H9 (cell line): Measurements from ENCODE around the gene ACER3. TPM values are rescaled to one million over a fixed set of nuclear protein-coding genes. Genes with fewer than 3 reads are reported as not detected.

Experiments used
- DNase-seq: peaks from one replicate; pipeline ENCODE4 v3.0.0-alpha.2; 2017
- H2AFZ ChIP-seq: one replicate; pipeline ENCODE4 v1.6.1; 2013; ENCODE audit warnings: mild to moderate bottlenecking, low read length, control low read depth, moderate library complexity
- H2AK5ac ChIP-seq: 2 replicates; pipeline ENCODE4 v1.6.1; 2013; ENCODE audit warnings: low read length, control low read depth, mixed read lengths; ENCODE audit not compliant: insufficient read length
- H2BK120ac ChIP-seq: one replicate; pipeline ENCODE4 v1.6.1; 2013; ENCODE audit warnings: low read depth, mild to moderate bottlenecking, low read length, control low read depth, inconsistent platforms; ENCODE audit not compliant: poor library complexity, severe bottlenecking
- H2BK12ac ChIP-seq: 2 replicates; pipeline ENCODE4 v1.6.1; 2013; ENCODE audit warnings: low read length, control low read depth, mixed read lengths, low read depth; ENCODE audit not compliant: insufficient read length
- H2BK15ac ChIP-seq: 2 replicates; pipeline ENCODE4 v1.6.1; 2013; ENCODE audit warnings: low read depth, low read length, control low read depth
- H2BK20ac ChIP-seq: one replicate; pipeline ENCODE4 v1.6.1; 2013; ENCODE audit warnings: low read depth, mild to moderate bottlenecking, low read length, control low read depth, inconsistent platforms; ENCODE audit not compliant: poor library complexity, severe bottlenecking
- H2BK5ac ChIP-seq: 2 replicates; pipeline ENCODE4 v1.6.1; 2013; ENCODE audit warnings: low read length, control low read depth, mixed read lengths; ENCODE audit not compliant: insufficient read length
- H3K14ac ChIP-seq: 2 replicates; pipeline ENCODE4 v1.6.1; 2013; ENCODE audit warnings: low read length, control low read depth; ENCODE audit not compliant: insufficient read depth
- H3K18ac ChIP-seq: 2 replicates; pipeline ENCODE4 v1.6.1; 2013; ENCODE audit warnings: low read depth, mild to moderate bottlenecking, mixed read lengths, low read length, control low read depth; ENCODE audit not compliant: insufficient read length
- H3K23ac ChIP-seq: 2 replicates; pipeline ENCODE4 v1.6.1; 2013; ENCODE audit warnings: low read length, control low read depth, mixed read lengths, low read depth; ENCODE audit not compliant: insufficient read length
- H3K23me2 ChIP-seq: 2 replicates; pipeline ENCODE4 v1.6.1; 2013; ENCODE audit warnings: low read depth, mild to moderate bottlenecking, mixed read lengths, low read length, control low read depth; ENCODE audit not compliant: insufficient read length, poor library complexity, severe bottlenecking
- H3K27ac ChIP-seq: 2 replicates; pipeline ENCODE4 v1.5.1; 2013; ENCODE audit warnings: low read length, control low read depth, mixed read lengths, low read depth; ENCODE audit not compliant: insufficient read length
- H3K27me3 ChIP-seq: 2 replicates; pipeline ENCODE4 v1.6.1; 2013; ENCODE audit warnings: low read length, control low read depth, inconsistent platforms; ENCODE audit not compliant: insufficient read depth
- H3K4ac ChIP-seq: 2 replicates; pipeline ENCODE4 v1.6.1; 2013; ENCODE audit warnings: low read depth, mild to moderate bottlenecking, control low read depth, inconsistent platforms, low read length, moderate library complexity
- H3K4me1 ChIP-seq: 2 replicates; pipeline ENCODE4 v1.6.1; 2013; ENCODE audit warnings: low read length, control low read depth, inconsistent platforms; ENCODE audit not compliant: insufficient read depth
- H3K4me2 ChIP-seq: 2 replicates; pipeline ENCODE4 v1.6.1; 2013; ENCODE audit warnings: low read length, control low read depth, mixed read lengths; ENCODE audit not compliant: insufficient read length, insufficient read depth
- H3K56ac ChIP-seq: 2 replicates; pipeline ENCODE4 v1.6.1; 2013; ENCODE audit warnings: low read depth, mild to moderate bottlenecking, mixed read lengths, low read length, control low read depth; ENCODE audit not compliant: insufficient read length
- H3K79me1 ChIP-seq: 2 replicates; pipeline ENCODE4 v1.6.1; 2013; ENCODE audit warnings: low read depth, mild to moderate bottlenecking, moderate library complexity, low read length, control low read depth, inconsistent platforms; ENCODE audit not compliant: insufficient read depth, poor library complexity, severe bottlenecking
- H3K79me2 ChIP-seq: 2 replicates; pipeline ENCODE4 v1.6.1; 2013; ENCODE audit warnings: low read length, control low read depth, inconsistent platforms; ENCODE audit not compliant: insufficient read depth
- H3K9ac ChIP-seq: 2 replicates; pipeline ENCODE4 v1.6.1; 2013; ENCODE audit warnings: low read length, control low read depth, mixed read lengths; ENCODE audit not compliant: insufficient read length; ENCODE audit errors: extremely low read depth
- H3K9me3 ChIP-seq: one replicate; pipeline ENCODE4 v1.6.1; 2013; ENCODE audit warnings: low read depth, low read length, inconsistent platforms; ENCODE audit not compliant: control insufficient read depth
- H3T11ph ChIP-seq: one replicate; pipeline ENCODE4 v1.6.1; 2013; ENCODE audit warnings: mild to moderate bottlenecking, low read length, control low read depth, inconsistent platforms
- H4K20me1 ChIP-seq: one replicate; pipeline ENCODE4 v1.6.1; 2013; ENCODE audit not compliant: control insufficient read depth, insufficient read length, insufficient read depth
- H4K5ac ChIP-seq: 2 replicates; pipeline ENCODE4 v1.6.1; 2013; ENCODE audit warnings: low read depth, mild to moderate bottlenecking, mixed read lengths, low read length, control low read depth; ENCODE audit not compliant: insufficient read length
- H4K8ac ChIP-seq: replicated peaks from 2 replicates; pipeline ENCODE4 v1.6.1; 2013; ENCODE audit warnings: low read length, control low read depth, mixed read lengths, low read depth; ENCODE audit not compliant: insufficient read length
- H4K91ac ChIP-seq: 2 replicates; pipeline ENCODE4 v1.6.1; 2013; ENCODE audit warnings: low read depth, mild to moderate bottlenecking, moderate library complexity, mixed read lengths, low read length, control low read depth; ENCODE audit not compliant: insufficient read length
- H3K27ac Mint-ChIP-seq, 3 experiments: 2 replicates in 2 of 3; 3 replicates in 1 of 3; pipeline ENCODE4 v1.8.0; 2020 to 2021; ENCODE audit warnings: mixed read lengths in 3 of 3, mild to moderate bottlenecking in 1 of 3, moderate library complexity in 1 of 3
- H3K27me3 Mint-ChIP-seq: 2 replicates; pipeline ENCODE4 v1.8.0; 2021; ENCODE audit warnings: low read depth, mild to moderate bottlenecking, moderate library complexity, mixed read lengths
- H3K36me3 Mint-ChIP-seq, 3 experiments: 2 replicates in 2 of 3; 3 replicates in 1 of 3; pipeline ENCODE4 v1.8.0; 2020 to 2021; ENCODE audit warnings: low read depth in 3 of 3, mixed read lengths in 3 of 3; ENCODE audit not compliant: insufficient read depth in 1 of 3
- H3K4me1 Mint-ChIP-seq, 2 experiments: 2 replicates each; pipeline ENCODE4 v1.8.0; 2020; ENCODE audit warnings: mixed read lengths in 2 of 2
- H3K4me3 Mint-ChIP-seq, 2 experiments: 2 replicates in 1 of 2; 3 replicates in 1 of 2; pipeline ENCODE4 v1.8.0; 2020 to 2021; ENCODE audit warnings: mild to moderate bottlenecking in 2 of 2, mixed read lengths in 2 of 2, moderate library complexity in 1 of 2
- H3K9me3 Mint-ChIP-seq, 2 experiments: 2 replicates in 1 of 2; 3 replicates in 1 of 2; pipeline ENCODE4 v1.8.0; 2020; ENCODE audit warnings: mild to moderate bottlenecking in 2 of 2, mixed read lengths in 2 of 2, moderate library complexity in 1 of 2
- WGBS: extraction: QIAGEN DNeasy Blood & Tissue Kit; methylation state at CpG from one replicate; pipeline ENCODE4 v1.1.7; 2013; ENCODE audit warnings: missing lambda C conversion rate, low lambda C conversion rate, mixed read lengths; ENCODE audit not compliant: insufficient read length; ENCODE audit errors: extremely low coverage; 5-methylcytosine and 5-hydroxymethylcytosine counted together
- total RNA-seq: library from RNA; stranded (reverse); gene quantifications from 2 replicates; pipeline ENCODE4 v1.2.1, GENCODE V29; 2021
- TF ChIP-seq, protein P1 (sequence below): fragments of 200-600 bp; sonication (generic); conservative IDR thresholded peaks from 3 replicates; pipeline ENCODE4 v1.8.0; 2021; ENCODE audit warnings: antibody characterized with exemption, mild to moderate bottlenecking

Gene ACER3
- total RNA-seq, 1 experiment from 2014 or later: 14.7 TPM

- H3K18ac ChIP-seq: no peak overlapping the region
- peaks cover 0 to 5% (median 4%) of the 10 kb centered on the region in 3 experiments; a peak in 4 of 7 replicates for H3K36me3 Mint-ChIP-seq
- DNase-seq: no peak
- no peak overlapping the region for H3K4me3 Mint-ChIP-seq
- H3K79me1 ChIP-seq: no peaks in the 10 kb centered on the region
- H3K9me3 ChIP-seq: no peaks in the 10 kb centered on the region
- H3K4me2 ChIP-seq: no peak overlapping the region
- no peaks in the 10 kb centered on the region for H4K20me1 ChIP-seq
- H3K23me2 ChIP-seq: no peaks in the 10 kb centered on the region
- H4K5ac ChIP-seq: no peak overlapping the region
- H2BK20ac ChIP-seq: no peak overlapping the region
- no peak overlapping the region for H2BK15ac ChIP-seq
- no peak overlapping the region for H3T11ph ChIP-seq
- H2BK5ac ChIP-seq: no peak overlapping the region
- no peak overlapping the region for H3K27ac Mint-ChIP-seq
- H3K14ac ChIP-seq: no peak overlapping the region
- no peak overlapping the region for H4K91ac ChIP-seq
- TF ChIP-seq, protein P1, sequence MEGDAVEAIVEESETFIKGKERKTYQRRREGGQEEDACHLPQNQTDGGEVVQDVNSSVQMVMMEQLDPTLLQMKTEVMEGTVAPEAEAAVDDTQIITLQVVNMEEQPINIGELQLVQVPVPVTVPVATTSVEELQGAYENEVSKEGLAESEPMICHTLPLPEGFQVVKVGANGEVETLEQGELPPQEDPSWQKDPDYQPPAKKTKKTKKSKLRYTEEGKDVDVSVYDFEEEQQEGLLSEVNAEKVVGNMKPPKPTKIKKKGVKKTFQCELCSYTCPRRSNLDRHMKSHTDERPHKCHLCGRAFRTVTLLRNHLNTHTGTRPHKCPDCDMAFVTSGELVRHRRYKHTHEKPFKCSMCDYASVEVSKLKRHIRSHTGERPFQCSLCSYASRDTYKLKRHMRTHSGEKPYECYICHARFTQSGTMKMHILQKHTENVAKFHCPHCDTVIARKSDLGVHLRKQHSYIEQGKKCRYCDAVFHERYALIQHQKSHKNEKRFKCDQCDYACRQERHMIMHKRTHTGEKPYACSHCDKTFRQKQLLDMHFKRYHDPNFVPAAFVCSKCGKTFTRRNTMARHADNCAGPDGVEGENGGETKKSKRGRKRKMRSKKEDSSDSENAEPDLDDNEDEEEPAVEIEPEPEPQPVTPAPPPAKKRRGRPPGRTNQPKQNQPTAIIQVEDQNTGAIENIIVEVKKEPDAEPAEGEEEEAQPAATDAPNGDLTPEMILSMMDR: no peak
- H3K56ac ChIP-seq: no peak overlapping the region
- H3K23ac ChIP-seq: no peak overlapping the region
- H2AFZ ChIP-seq: no peak overlapping the region
- H2BK12ac ChIP-seq: no peak overlapping the region
- no peak overlapping the region for H3K27ac ChIP-seq
- no CpG with 5 or more reads among the region's 1 CpG for WGBS
- no peaks in the 10 kb centered on the region for H3K27me3 Mint-ChIP-seq
- no peaks in the 10 kb centered on the region for H3K27me3 ChIP-seq
- H2BK120ac ChIP-seq: no peak overlapping the region
- H3K4ac ChIP-seq: no peak overlapping the region
- peaks cover 4 to 5% of the 10 kb centered on the region in 2 experiments for H3K4me1 Mint-ChIP-seq
- peaks cover 0 to 4% of the 10 kb centered on the region in 2 experiments; a peak in 1 of 5 replicates for H3K9me3 Mint-ChIP-seq
- H3K79me2 ChIP-seq: no peaks in the 10 kb centered on the region
- H3K4me1 ChIP-seq: no peaks in the 10 kb centered on the region; the same call in 1 of the 2 replicates
- no peak overlapping the region for H2AK5ac ChIP-seq
- no peak overlapping the region for H3K9ac ChIP-seq
- no peak overlapping the region for H4K8ac ChIP-seq
Measured at GRCh38 chr11:76999597-76999996, 138.9 kb downstream of the ACER3 start.
